BE2C (cell line): ENCODE measurements around the gene TMOD2.
A peak's percentile ranks its signal among the peaks of the same experiment; 100 is the strongest.

Source experiments
- DNase-seq: peaks from one replicate; pipeline ENCODE4 v3.0.0-alpha.2; 2020
- H3K27me3 ChIP-seq: fragments of 250-450 bp; sonication (Bioruptor Pico); 2 replicates; pipeline ENCODE4 v1.5.1; 2020; ENCODE audit warnings: mild to moderate bottlenecking
- H3K36me3 ChIP-seq: fragments of 250-450 bp; sonication (Bioruptor Pico); 2 replicates; pipeline ENCODE4 v1.5.1; 2020; ENCODE audit warnings: mild to moderate bottlenecking
- H3K4me1 ChIP-seq: fragments of 250-450 bp; sonication (Bioruptor Pico); 2 replicates; pipeline ENCODE4 v1.5.1; 2020
- H3K4me3 ChIP-seq: 2 replicates; pipeline ENCODE4 v1.5.1; 2011; ENCODE audit warnings: low read depth, low read length
- H3K9me3 ChIP-seq: fragments of 250-450 bp; sonication (Bioruptor Pico); 2 replicates; pipeline ENCODE4 v1.5.1; 2020
- TF ChIP-seq, protein P1 (sequence below): IDR thresholded peaks from 2 replicates; pipeline ENCODE4 v1.5.1; 2012; ENCODE audit warnings: mild to moderate bottlenecking, low read depth, low read length

TMOD2 gene

DNA sequence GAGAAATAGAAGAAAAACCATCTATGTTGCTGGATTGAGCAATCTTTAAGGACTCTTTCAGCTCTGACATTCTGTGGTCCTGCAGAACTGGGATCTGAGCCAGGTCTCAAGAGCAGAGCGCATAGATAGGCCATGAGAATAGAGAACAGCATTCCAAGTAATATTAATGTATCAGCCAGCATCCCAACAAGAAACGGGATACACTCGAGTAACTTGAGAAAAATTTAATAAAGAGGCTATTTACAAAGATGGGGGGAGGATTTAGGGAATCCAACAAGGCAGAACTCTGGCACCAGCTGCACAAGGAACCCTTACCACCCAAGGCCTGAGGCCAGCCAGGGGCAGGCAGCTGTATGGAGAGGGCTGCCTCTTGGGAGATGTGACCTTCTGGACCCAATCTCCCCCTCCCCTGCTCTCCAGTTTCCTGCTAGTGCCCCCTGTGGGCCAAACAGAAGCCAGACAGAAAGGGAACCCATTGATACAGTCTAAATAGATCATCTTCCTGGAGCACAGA is 8.2 kb downstream of the TMOD2 start:
- no peak overlapping the region for H3K4me3 ChIP-seq
- H3K27me3 ChIP-seq: no peaks in the 10 kb centered on the region
- H3K9me3 ChIP-seq: no peaks in the 10 kb centered on the region
- H3K36me3 ChIP-seq: no peaks in the 10 kb centered on the region; the same call in 1 of the 2 replicates
- H3K4me1 ChIP-seq: peaks cover 29% of the 10 kb centered on the region
- DNase-seq: peak; percentile 81
- TF ChIP-seq, protein P1, sequence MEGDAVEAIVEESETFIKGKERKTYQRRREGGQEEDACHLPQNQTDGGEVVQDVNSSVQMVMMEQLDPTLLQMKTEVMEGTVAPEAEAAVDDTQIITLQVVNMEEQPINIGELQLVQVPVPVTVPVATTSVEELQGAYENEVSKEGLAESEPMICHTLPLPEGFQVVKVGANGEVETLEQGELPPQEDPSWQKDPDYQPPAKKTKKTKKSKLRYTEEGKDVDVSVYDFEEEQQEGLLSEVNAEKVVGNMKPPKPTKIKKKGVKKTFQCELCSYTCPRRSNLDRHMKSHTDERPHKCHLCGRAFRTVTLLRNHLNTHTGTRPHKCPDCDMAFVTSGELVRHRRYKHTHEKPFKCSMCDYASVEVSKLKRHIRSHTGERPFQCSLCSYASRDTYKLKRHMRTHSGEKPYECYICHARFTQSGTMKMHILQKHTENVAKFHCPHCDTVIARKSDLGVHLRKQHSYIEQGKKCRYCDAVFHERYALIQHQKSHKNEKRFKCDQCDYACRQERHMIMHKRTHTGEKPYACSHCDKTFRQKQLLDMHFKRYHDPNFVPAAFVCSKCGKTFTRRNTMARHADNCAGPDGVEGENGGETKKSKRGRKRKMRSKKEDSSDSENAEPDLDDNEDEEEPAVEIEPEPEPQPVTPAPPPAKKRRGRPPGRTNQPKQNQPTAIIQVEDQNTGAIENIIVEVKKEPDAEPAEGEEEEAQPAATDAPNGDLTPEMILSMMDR: peak; percentile 80

DNA sequence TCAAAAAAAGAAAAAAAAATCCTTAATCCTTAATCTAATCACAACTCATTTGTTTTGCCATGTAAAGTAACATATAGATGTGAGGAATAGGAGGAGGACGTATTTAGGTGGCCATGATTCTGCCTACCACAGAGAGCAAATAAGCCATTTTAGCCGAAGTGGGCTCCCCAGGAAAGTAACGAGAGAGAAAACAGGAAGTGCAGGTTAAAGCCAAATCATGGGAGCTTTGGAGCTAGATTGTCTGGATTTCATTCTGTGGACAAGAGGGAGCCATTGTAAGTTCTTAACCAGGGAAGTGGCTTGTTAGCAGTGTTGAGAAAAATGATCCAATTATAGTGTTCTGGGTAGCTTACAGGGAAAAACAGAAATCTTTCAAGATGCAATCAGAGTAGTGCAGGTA is 9.4 kb downstream of the TMOD2 start:
- H3K4me3 ChIP-seq: no peak overlapping the region
- no peaks in the 10 kb centered on the region for H3K27me3 ChIP-seq
- TF ChIP-seq, protein P1: no peak
- DNase-seq: no peak
- peaks cover 29% of the 10 kb centered on the region for H3K4me1 ChIP-seq
- no peaks in the 10 kb centered on the region; the same call in 1 of the 2 replicates for H3K36me3 ChIP-seq
- no peaks in the 10 kb centered on the region for H3K9me3 ChIP-seq

DNA sequence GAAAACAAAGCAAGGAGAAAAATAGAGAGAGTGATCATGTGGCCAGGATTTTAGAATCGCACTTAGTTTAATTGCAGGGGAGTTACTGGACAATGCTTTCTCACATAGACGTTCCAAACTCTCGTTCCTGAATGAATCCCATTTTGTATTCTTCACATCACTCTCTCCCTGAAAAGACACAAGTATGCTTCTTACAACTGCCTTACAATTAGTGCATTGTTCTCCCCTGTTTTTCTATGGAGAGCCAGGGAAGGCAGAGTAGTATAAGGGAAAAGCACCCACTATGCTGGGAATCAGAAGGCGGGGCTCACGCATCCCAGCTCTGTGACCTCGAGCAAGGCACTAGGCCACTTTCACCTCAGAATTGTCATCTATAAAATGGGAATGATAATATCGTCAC is 14.4 kb downstream of the TMOD2 start:
- DNase-seq: no peak
- Histone ChIP-seq H3K36me3 (peaks cover 29% of the 10 kb centered on the region), H3K9me3 (no peaks in the 10 kb centered on the region), H3K27me3 (no peaks in the 10 kb centered on the region), H3K4me3 (no peak overlapping the region), H3K4me1 (peaks cover 4% of the 10 kb centered on the region)
- TF ChIP-seq, protein P1: no peak

DNA sequence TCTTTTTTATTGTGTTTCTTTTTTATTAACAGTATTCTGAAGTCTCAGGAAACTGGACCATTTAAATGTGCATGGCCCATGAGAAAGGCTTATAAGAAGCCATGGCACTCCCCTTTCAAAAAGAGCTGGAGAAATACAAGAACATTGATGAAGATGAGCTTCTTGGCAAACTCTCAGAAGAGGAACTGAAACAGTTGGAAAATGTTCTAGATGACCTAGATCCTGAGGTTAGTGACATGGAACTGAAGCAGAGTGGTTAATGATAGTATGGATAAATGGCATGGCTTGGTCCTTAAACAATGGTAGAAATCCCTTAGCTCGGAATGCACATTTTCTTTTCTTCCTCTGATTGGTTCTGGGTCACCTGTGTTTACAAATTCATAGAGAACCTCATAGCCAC is 14.9 kb downstream of the TMOD2 start:
- Histone ChIP-seq H3K4me1 (no peaks in the 10 kb centered on the region; the same call in 1 of the 2 replicates), H3K36me3 (peaks cover 35% of the 10 kb centered on the region), H3K4me3 (no peak overlapping the region), H3K9me3 (no peaks in the 10 kb centered on the region), H3K27me3 (no peaks in the 10 kb centered on the region)
- no peak for DNase-seq
- TF ChIP-seq, protein P1: no peak

DNA sequence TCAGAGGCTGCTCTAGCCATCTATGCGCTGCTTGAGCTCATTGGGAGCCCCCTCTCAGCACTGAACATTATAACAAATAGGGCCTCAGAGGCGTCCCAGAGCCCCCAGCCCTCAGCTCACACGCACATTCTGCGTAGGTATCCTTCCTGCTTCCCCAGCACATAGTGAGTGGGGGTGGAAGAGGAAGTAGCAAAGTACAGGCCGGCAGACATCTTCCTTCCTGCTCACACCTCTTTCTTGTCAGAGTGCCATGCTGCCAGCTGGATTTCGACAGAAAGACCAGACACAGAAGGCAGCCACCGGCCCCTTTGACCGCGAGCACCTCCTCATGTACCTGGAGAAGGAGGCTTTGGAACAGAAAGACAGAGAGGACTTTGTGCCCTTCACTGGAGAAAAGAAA is 16.6 kb downstream of the TMOD2 start:
- DNase-seq: no peak
- H3K36me3 ChIP-seq: peaks cover 46% of the 10 kb centered on the region
- H3K4me1 ChIP-seq: no peaks in the 10 kb centered on the region; the same call in 1 of the 2 replicates
- H3K27me3 ChIP-seq: no peaks in the 10 kb centered on the region
- H3K9me3 ChIP-seq: no peaks in the 10 kb centered on the region
- TF ChIP-seq, protein P1: no peak
- H3K4me3 ChIP-seq: no peak overlapping the region

DNA sequence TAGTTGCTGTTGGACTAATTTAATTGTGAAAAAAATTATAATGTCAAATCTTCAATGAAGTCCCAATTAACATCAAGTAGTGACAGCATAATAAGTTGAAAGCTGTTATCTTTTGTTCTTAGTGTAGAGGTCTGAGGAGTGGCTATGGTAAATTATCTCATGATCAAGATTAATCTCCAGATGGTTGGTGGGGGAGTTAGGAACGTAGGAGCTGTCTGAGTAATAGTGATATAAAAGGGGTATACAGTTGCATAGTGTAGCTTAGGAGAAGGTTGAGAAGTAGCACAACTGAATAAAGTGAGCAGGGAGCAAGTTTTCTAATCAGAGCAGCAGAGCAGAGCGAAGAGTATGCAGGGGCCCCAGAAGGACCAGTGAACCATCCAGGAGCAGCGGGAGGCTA is 19.5 kb downstream of the TMOD2 start:
- Histone ChIP-seq H3K9me3 (no peaks in the 10 kb centered on the region), H3K4me3 (no peak overlapping the region), H3K27me3 (no peaks in the 10 kb centered on the region), H3K36me3 (peaks cover 61% of the 10 kb centered on the region), H3K4me1 (no peaks in the 10 kb centered on the region; the same call in 1 of the 2 replicates)
- TF ChIP-seq, protein P1: no peak
- DNase-seq: no peak
